Measurements from ENCODE around the gene MASP1.

Gene MASP1

GRCh38 chr3:187264021-187264420 lies 27.5 kb downstream of the MASP1 start:
- no peak for DNase-seq (ENCODE audit: extremely low read depth, insufficient read length)
- Histone ChIP-seq H3K27me3 (replicated peaks; ENCODE audit: control insufficient read depth, insufficient read depth, low read length) (0 out of 2 replicates have a peak, but pooled peaks cover 2% of the 10 kb centered on the region), H3K4me3 (replicated peaks; ENCODE audit: low read depth, low read length) (no peak overlapping the region), H3K36me3 (ENCODE audit: control insufficient read depth, insufficient read depth, low read length) (no peaks in the 10 kb centered on the region)
- TF ChIP-seq, protein P1, sequence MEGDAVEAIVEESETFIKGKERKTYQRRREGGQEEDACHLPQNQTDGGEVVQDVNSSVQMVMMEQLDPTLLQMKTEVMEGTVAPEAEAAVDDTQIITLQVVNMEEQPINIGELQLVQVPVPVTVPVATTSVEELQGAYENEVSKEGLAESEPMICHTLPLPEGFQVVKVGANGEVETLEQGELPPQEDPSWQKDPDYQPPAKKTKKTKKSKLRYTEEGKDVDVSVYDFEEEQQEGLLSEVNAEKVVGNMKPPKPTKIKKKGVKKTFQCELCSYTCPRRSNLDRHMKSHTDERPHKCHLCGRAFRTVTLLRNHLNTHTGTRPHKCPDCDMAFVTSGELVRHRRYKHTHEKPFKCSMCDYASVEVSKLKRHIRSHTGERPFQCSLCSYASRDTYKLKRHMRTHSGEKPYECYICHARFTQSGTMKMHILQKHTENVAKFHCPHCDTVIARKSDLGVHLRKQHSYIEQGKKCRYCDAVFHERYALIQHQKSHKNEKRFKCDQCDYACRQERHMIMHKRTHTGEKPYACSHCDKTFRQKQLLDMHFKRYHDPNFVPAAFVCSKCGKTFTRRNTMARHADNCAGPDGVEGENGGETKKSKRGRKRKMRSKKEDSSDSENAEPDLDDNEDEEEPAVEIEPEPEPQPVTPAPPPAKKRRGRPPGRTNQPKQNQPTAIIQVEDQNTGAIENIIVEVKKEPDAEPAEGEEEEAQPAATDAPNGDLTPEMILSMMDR (IDR thresholded peaks at IDR 0.05; ENCODE audit: insufficient read depth, low read length, poor library complexity, severe bottlenecking), result no peak

- TF ChIP-seq, protein P1 (IDR thresholded peaks at IDR 0.05; ENCODE audit: insufficient read depth, low read length, poor library complexity, severe bottlenecking), result no peak
- Histone ChIP-seq H3K4me3 (replicated peaks; ENCODE audit: low read depth, low read length) (no peak overlapping the region), H3K36me3 (ENCODE audit: control insufficient read depth, insufficient read depth, low read length) (no peaks in the 10 kb centered on the region), H3K27me3 (replicated peaks; ENCODE audit: control insufficient read depth, insufficient read depth, low read length) (0 out of 2 replicates have a peak, but pooled peaks cover 2% of the 10 kb centered on the region)
- no peak for DNase-seq (ENCODE audit: extremely low read depth, insufficient read length)
Observed at GRCh38 chr3:187263270-187263669, 28.3 kb downstream of the MASP1 start.

DNA sequence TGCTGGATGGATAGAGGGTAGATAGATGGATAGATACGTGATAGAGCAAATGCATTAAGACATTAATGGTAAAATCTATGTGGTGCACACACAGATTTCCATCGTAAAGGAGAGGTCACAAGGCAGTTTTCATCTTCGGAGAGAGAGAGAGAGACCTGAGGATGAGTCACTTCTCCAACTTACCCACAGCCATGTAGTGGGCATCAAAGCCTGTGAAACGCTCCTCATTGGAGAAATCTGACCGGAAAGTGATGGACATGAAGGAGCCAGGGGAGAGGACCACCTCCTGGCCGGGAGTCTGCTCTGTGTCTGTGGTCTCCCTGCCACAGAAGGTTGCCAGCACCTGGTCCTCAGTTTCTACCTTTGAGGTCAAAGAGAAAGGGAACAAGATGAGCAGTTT lies 29.2 kb downstream of the MASP1 start:
- H3K4me3 ChIP-seq (replicated peaks; ENCODE audit: low read depth, low read length), result no peak overlapping the region
- no peak for DNase-seq (ENCODE audit: extremely low read depth, insufficient read length)
- 0 out of 2 replicates have a peak, but pooled peaks cover 2% of the 10 kb centered on the region for H3K27me3 ChIP-seq (replicated peaks; ENCODE audit: control insufficient read depth, insufficient read depth, low read length)
- TF ChIP-seq, protein P1 (IDR thresholded peaks at IDR 0.05; ENCODE audit: insufficient read depth, low read length, poor library complexity, severe bottlenecking), result no peak
- no peaks in the 10 kb centered on the region for H3K36me3 ChIP-seq (ENCODE audit: control insufficient read depth, insufficient read depth, low read length)

GRCh38 chr3:187261541-187261969 lies 30.0 kb downstream of the MASP1 start:
- Histone ChIP-seq H3K27me3 (replicated peaks; ENCODE audit: control insufficient read depth, insufficient read depth, low read length) (0 out of 2 replicates have a peak, but pooled peaks cover 2% of the 10 kb centered on the region), H3K4me3 (replicated peaks; ENCODE audit: low read depth, low read length) (no peak overlapping the region), H3K36me3 (ENCODE audit: control insufficient read depth, insufficient read depth, low read length) (no peaks in the 10 kb centered on the region)
- TF ChIP-seq, protein P1 (IDR thresholded peaks at IDR 0.05; ENCODE audit: insufficient read depth, low read length, poor library complexity, severe bottlenecking), result no peak
- DNase-seq (ENCODE audit: extremely low read depth, insufficient read length), result no peak

GRCh38 chr3:187259171-187259570 lies 32.4 kb downstream of the MASP1 start:
- no peak for DNase-seq (ENCODE audit: extremely low read depth, insufficient read length)
- Histone ChIP-seq H3K36me3 (ENCODE audit: control insufficient read depth, insufficient read depth, low read length) (no peaks in the 10 kb centered on the region), H3K4me3 (replicated peaks; ENCODE audit: low read depth, low read length) (no peak overlapping the region), H3K27me3 (replicated peaks; ENCODE audit: control insufficient read depth, insufficient read depth, low read length) (peaks cover 2% of the 10 kb centered on the region; the same call in 1 of the 2 replicates)
- TF ChIP-seq, protein P1 (IDR thresholded peaks at IDR 0.05; ENCODE audit: insufficient read depth, low read length, poor library complexity, severe bottlenecking), result no peak
